Lung (tissue), 12 donors: ENCODE results near the gene CRY1. TPM values are rescaled to one million over a fixed set of nuclear protein-coding genes. Genes with fewer than 3 reads are reported as not detected.

ENCODE experiments used
- ATAC-seq: fragments of 200-7000 bp; cut with Tn5 transposase; one replicate; pipeline ENCODE4 v1.9.1; 2020; ENCODE audit warnings: moderate number of reproducible peaks; ENCODE audit not compliant: insufficient read depth, low FRiP score
- DNase-seq, 3 donors: peaks; one replicate each; pipeline ENCODE4 v3.0.0-alpha.2; 2013 to 2017
- H3K27ac ChIP-seq, 2 donors: one replicate each; pipeline ENCODE4 v1.5.1; 2013; ENCODE audit warnings: mild to moderate bottlenecking in 2 of 2, moderate library complexity in 2 of 2, control low read depth in 1 of 2, inconsistent platforms in 1 of 2, low read depth in 1 of 2, low read length in 1 of 2
- H3K27me3 ChIP-seq, 3 donors: one replicate each; pipeline ENCODE4 v1.5.1; 2013; ENCODE audit warnings: low read length in 2 of 3; ENCODE audit not compliant: control insufficient read depth in 3 of 3, insufficient read depth in 3 of 3
- H3K36me3 ChIP-seq, 4 donors: one replicate each; pipeline ENCODE4 v1.5.1; 2013; ENCODE audit warnings: low read length in 4 of 4, mild to moderate bottlenecking in 1 of 4, moderate library complexity in 1 of 4; ENCODE audit not compliant: control insufficient read depth in 4 of 4, insufficient read depth in 4 of 4
- H3K4me1 ChIP-seq, 5 donors: one replicate each; pipeline ENCODE4 v1.5.1; 2013; ENCODE audit warnings: low read length in 5 of 5, mild to moderate bottlenecking in 2 of 5, moderate library complexity in 1 of 5; ENCODE audit not compliant: control insufficient read depth in 5 of 5, insufficient read depth in 5 of 5
- H3K4me3 ChIP-seq: one replicate; pipeline ENCODE4 v1.5.1; 2013; ENCODE audit warnings: mild to moderate bottlenecking, control low read depth, moderate library complexity
- H3K9ac ChIP-seq, 2 donors: one replicate each; pipeline ENCODE4 v1.5.1; 2013; ENCODE audit warnings: low read length in 2 of 2, control low read depth in 1 of 2; ENCODE audit not compliant: insufficient read depth in 1 of 2
- H3K9me3 ChIP-seq, 4 donors: one replicate each; pipeline ENCODE4 v1.5.1; 2013; ENCODE audit warnings: low read length in 3 of 4, mild to moderate bottlenecking in 1 of 4, moderate library complexity in 1 of 4; ENCODE audit not compliant: control insufficient read depth in 4 of 4, insufficient read depth in 3 of 4
- CTCF ChIP-seq: IDR thresholded peaks from 2 replicates; pipeline ENCODE4 v1.5.1; 2012; ENCODE audit warnings: mild to moderate bottlenecking; ENCODE audit errors: control extremely low read depth, extremely low read depth
- WGBS, 2 donors: extraction: QIAGEN DNeasy Blood & Tissue Kit; methylation state at CpG; one replicate each; pipeline ENCODE4 v1.1.7; 2013; 5-methylcytosine and 5-hydroxymethylcytosine counted together
- polyA plus RNA-seq, 2 donors: library from polyadenylated mRNA; stranded (reverse); fragments of 200-250 nt; gene quantifications; one replicate each; pipeline ENCODE4 v1.2.1, GENCODE V29; 2013
- total RNA-seq, 2 donors: library from RNA; depleted of rRNA in 1 of 2; stranded (reverse); fragments of >200 nt in 1 of 2; gene quantifications; one replicate each; pipeline ENCODE4 v1.2.1, GENCODE V29; 2014 to 2021
- donor health status: control.
- donor health status: control.
- donor health status: Bipolar disorder and iron deficiency.
- donor health status: healthy.
- donor health status: DM: yes; HTN: yes; CAD: no.

The CRY1 gene
- total and polyA plus RNA-seq, 4 donors, result 5.6 to 37.2 (median 17.9) TPM

DNA sequence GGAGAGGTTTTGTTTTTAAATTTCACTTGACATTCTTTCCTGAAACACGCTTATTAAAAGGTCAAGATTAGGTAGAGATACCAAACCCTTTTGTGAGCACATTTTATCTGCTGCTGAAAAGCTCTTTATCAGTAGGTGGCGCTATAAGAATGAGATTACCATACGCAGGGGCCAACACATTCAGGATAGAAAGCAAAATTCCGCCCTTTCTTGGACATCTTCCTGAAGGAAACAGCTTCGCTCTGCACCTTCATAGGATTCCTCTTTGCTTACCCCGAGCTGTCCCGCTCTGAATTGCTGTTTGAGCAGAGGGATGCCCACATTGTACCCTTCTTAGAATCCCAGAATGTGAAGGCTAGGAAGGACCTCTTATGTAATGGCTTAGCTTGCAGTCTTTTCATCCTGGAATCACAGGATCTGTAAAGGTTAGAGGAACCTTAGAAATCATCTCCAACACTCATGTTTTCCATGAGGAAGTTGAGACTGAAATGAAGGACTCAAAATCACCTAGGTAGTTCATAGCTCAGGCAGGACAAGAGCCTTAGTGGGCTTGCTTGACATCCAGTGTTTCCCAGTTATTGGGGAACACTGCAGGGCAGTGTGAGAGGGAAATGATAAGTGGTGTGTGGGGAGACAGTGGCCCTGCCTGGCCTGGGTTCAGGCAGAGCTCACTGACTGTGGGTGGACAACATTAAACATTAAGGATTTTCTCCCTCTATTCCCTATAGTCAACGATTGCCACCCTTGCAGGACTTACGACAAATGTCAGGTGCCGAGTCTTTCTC is 38.7 kb upstream of the CRY1 start:
- H3K4me1 ChIP-seq, result no peaks in the 10 kb centered on the region
- 32 to 34% methylated on average over 10 of the region's 10 CpGs for WGBS, 2 donors
- H3K9me3 ChIP-seq, result no peaks in the 10 kb centered on the region
- no peak overlapping the region for H3K4me3 ChIP-seq
- no peaks in the 10 kb centered on the region for H3K27me3 ChIP-seq
- ATAC-seq, result peak; percentile 53
- H3K27ac ChIP-seq, result no peak overlapping the region
- peak; percentile 20 to 83 (median 75) for DNase-seq
- no peaks in the 10 kb centered on the region for H3K36me3 ChIP-seq
- TF ChIP-seq CTCF, result peak; percentile 75
- H3K9ac ChIP-seq, result peak overlapping the region in 1 of 2 donors; percentile 7

- H3K27ac ChIP-seq, result no peak overlapping the region
- H3K4me1 ChIP-seq, result no peaks in the 10 kb centered on the region
- 76 to 82% methylated on average over 6 of the region's 6 CpGs for WGBS, 2 donors
- no peaks in the 10 kb centered on the region for H3K36me3 ChIP-seq
- H3K27me3 ChIP-seq, result no peaks in the 10 kb centered on the region
- no peak for TF ChIP-seq CTCF
- no peak overlapping the region for H3K4me3 ChIP-seq
- H3K9me3 ChIP-seq, result no peaks in the 10 kb centered on the region
- no peak for ATAC-seq
- DNase-seq, result peak in 1 of 3 donors; percentile 5
- H3K9ac ChIP-seq, result no peak overlapping the region
Observed at GRCh38 chr12:107130830-107131611, 37.7 kb upstream of the CRY1 start.

DNA sequence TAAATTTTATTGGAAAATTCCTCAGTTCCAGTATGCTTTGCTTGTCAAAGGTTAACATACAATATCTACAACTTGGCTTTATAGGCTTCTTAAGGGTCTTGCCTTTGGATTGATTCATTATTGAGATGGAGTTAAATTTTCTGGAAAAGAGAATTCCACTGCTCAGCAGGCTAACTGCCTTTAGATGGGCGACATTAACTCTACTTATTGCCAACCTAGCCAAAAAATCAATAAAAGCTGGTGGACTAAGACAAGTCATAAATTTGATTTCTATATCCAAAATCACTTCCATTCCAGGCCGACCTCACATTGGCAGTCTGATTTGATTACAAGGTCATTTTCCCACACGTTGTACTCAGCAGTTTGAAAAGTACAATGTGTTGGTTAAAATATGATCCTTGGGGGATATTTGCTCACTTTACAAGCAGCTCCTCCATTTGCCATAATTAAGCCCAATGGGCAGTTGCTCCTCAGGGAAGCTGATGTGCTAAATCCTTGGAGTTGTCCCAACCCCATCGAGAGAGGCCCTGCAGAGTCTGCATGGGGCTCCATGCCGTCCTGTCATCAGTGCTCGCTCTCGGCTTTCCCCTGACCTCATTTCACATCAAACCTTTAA is 36.1 kb upstream of the CRY1 start:
- no peak for TF ChIP-seq CTCF
- H3K9ac ChIP-seq, result no peak overlapping the region
- H3K27me3 ChIP-seq, result no peaks in the 10 kb centered on the region
- H3K27ac ChIP-seq, result no peak overlapping the region
- H3K4me1 ChIP-seq, result no peaks in the 10 kb centered on the region
- ATAC-seq, result no peak
- DNase-seq, result no peak
- 75 to 88% methylated on average over 7 of the region's 7 CpGs for WGBS, 2 donors
- no peak overlapping the region for H3K4me3 ChIP-seq
- H3K36me3 ChIP-seq, result no peaks in the 10 kb centered on the region
- H3K9me3 ChIP-seq, result no peaks in the 10 kb centered on the region
